Keratinocyte (primary cell): ENCODE results near the gene SPRYD3.

Source experiments
- CTCF ChIP-seq, 3 experiments: IDR thresholded peaks in 1 of 3; conservative IDR thresholded peaks in 1 of 3; optimal IDR thresholded peaks in 1 of 3; 2 replicates in 2 of 3; 3 replicates in 1 of 3; pipeline versions ENCODE3 to v1.5.1; 2011; ENCODE audit warnings: low read length in 3 of 3, mild to moderate bottlenecking in 3 of 3, moderate library complexity in 2 of 3, control low read depth in 1 of 3, inconsistent platforms in 1 of 3; ENCODE audit not compliant: insufficient read depth in 2 of 3; ENCODE audit errors: extremely low read depth in 1 of 3
- EZH2 ChIP-seq: IDR thresholded peaks from one replicate; pipeline ENCODE4 v1.6.1; 2012; ENCODE audit warnings: inconsistent platforms, mild to moderate bottlenecking, low read length, moderate library complexity

DNA sequence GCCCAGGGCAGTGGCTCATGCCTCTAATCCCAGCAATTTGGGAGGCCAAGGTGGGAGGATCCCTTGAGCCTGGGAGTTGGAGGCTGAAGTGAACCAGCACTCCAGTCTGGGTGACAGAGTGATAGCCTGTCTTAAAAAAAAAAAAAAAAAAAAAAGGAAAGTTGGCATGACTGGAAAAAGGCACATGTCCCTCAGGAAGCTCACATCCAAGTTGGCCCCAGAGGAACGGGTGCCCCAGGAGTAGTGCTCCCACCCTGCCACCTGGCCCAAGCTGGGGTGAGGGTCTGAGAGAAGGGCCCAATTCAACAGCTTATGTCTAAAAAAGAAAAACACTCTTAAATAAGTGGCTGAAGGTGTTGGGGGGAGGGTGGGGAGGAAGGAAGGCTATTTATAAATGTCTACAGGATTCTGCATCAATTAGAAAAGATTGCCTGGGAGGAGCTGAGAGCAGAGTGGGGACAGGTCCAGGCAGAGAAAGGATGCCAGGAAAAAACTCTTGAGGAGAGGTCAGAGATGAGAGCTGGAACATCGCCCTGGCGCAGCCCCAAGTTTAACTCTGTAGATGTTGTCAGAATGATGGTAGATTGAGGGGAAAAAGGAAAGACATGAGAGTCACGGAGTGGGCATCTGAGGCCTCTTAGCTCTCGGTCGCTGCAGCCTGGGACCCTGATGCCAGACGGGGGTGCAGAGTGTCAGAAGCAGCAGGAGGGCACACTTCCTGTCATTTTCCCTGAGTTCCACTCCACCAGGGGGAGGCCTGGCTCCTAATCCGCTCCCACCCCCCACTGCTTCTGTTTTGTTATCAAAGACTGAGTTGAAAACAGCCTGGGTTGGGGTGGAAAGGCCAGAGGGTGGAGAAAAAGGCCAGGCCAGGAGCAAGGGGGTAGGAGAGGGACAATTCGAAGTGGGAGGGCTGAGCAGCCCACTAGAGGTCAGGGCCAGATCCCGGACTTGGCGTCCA, 7.3 kb downstream of the SPRYD3 start:
- TF ChIP-seq CTCF (optimal IDR thresholded peaks at IDR 0.05 in 1 of 3, IDR thresholded peaks at IDR 0.05 in 1 of 3, conservative IDR thresholded peaks at IDR 0.05 in 1 of 3; ENCODE audit: extremely low read depth in 1 of 3, insufficient read depth in 2 of 3, low read length in 3 of 3): no peak
- no peak for TF ChIP-seq EZH2
